ENCODE measurements around the gene SLX4IP.

SLX4IP gene

GRCh38 chr20:10513931-10514575, 78.9 kb downstream of the SLX4IP start:
- Histone ChIP-seq H3K4me1 (ENCODE audit: control insufficient read depth, insufficient read depth, low read length) (peaks cover 7% of the 10 kb centered on the region), H3K27ac (ENCODE audit: insufficient read depth, low read depth, low read length, poor library complexity, severe bottlenecking) (no peak overlapping the region), H3K4me3 (ENCODE audit: insufficient read depth, low read depth, low read length) (no peak overlapping the region), H3K9me3 (ENCODE audit: control insufficient read depth, low read length) (no peaks in the 10 kb centered on the region), H3K27me3 (ENCODE audit: control insufficient read depth, insufficient read depth, low read length, poor library complexity, severe bottlenecking) (no peaks in the 10 kb centered on the region), H3K36me3 (ENCODE audit: control insufficient read depth, insufficient read depth, low read length) (no peaks in the 10 kb centered on the region)
- 94 to 95% methylated on average over 3 to 4 of the region's 4 CpGs for WGBS, 2 experiments

GRCh38 chr20:10516529-10516928, 81.4 kb downstream of the SLX4IP start:
- H3K9me3 ChIP-seq (ENCODE audit: control insufficient read depth, low read length): no peaks in the 10 kb centered on the region
- peaks cover 10% of the 10 kb centered on the region for H3K4me1 ChIP-seq (ENCODE audit: control insufficient read depth, insufficient read depth, low read length)
- WGBS, 2 experiments: 0 to 50% methylated on average over 1 to 2 of the region's 2 CpGs
- H3K27ac ChIP-seq (ENCODE audit: insufficient read depth, low read depth, low read length, poor library complexity, severe bottlenecking): no peak overlapping the region
- H3K27me3 ChIP-seq (ENCODE audit: control insufficient read depth, insufficient read depth, low read length, poor library complexity, severe bottlenecking): no peaks in the 10 kb centered on the region
- H3K36me3 ChIP-seq (ENCODE audit: control insufficient read depth, insufficient read depth, low read length): no peaks in the 10 kb centered on the region
- H3K4me3 ChIP-seq (ENCODE audit: insufficient read depth, low read depth, low read length): no peak overlapping the region

- no peaks in the 10 kb centered on the region for H3K36me3 ChIP-seq (ENCODE audit: control insufficient read depth, insufficient read depth, low read length)
- no peak overlapping the region for H3K27ac ChIP-seq (ENCODE audit: insufficient read depth, low read depth, low read length, poor library complexity, severe bottlenecking)
- H3K4me3 ChIP-seq (ENCODE audit: insufficient read depth, low read depth, low read length): no peak overlapping the region
- peaks cover 20% of the 10 kb centered on the region for H3K4me1 ChIP-seq (ENCODE audit: control insufficient read depth, insufficient read depth, low read length)
- H3K27me3 ChIP-seq (ENCODE audit: control insufficient read depth, insufficient read depth, low read length, poor library complexity, severe bottlenecking): no peaks in the 10 kb centered on the region
- H3K9me3 ChIP-seq (ENCODE audit: control insufficient read depth, low read length): no peaks in the 10 kb centered on the region
- 92 to 97% methylated on average over 4 of the region's 4 CpGs for WGBS, 2 experiments
Observed at GRCh38 chr20:10519361-10520046, 84.4 kb downstream of the SLX4IP start.

GRCh38 chr20:10520528-10520927, 85.4 kb downstream of the SLX4IP start:
- Histone ChIP-seq H3K27ac (ENCODE audit: insufficient read depth, low read depth, low read length, poor library complexity, severe bottlenecking) (no peak overlapping the region), H3K36me3 (ENCODE audit: control insufficient read depth, insufficient read depth, low read length) (no peaks in the 10 kb centered on the region), H3K27me3 (ENCODE audit: control insufficient read depth, insufficient read depth, low read length, poor library complexity, severe bottlenecking) (no peaks in the 10 kb centered on the region), H3K9me3 (ENCODE audit: control insufficient read depth, low read length) (no peaks in the 10 kb centered on the region), H3K4me1 (ENCODE audit: control insufficient read depth, insufficient read depth, low read length) (peaks cover 24% of the 10 kb centered on the region), H3K4me3 (ENCODE audit: insufficient read depth, low read depth, low read length) (no peak overlapping the region)

DNA sequence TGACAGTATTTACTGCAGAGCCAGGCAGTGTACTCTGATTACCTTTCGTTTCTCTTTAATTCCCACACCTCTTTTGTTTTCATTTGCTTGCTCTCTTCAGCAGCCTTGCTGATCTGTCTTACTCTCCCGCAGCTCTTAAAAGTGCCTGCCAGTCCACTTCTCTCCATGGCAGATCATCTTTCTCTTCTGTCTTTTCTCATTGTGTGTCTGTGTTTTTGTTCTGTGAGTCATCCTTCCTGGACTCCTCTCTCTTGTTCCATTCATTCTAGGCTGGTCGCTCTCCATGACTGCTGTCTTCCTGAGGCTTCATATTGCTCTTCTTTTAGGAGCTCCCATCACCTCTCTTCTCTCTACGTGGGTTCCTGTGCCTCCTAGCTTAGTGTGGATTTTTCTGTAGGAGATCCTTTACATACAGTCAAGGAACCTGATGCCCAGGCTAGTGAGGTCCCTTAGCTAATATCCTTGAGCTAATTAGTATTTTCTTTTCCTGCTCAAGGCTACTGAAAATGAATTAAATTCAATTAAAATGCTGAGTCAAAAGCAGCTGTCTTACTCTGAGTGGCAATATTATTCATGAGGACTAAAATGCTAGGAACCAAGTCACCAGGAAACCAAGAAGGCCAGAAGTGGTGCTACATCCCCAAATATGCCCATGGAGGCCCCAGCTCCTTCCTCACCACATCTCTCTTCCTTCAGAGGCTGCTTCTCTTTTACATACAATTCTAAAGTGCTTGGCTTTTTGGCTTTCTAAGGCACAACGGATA, 86.1 kb downstream of the SLX4IP start:
- Histone ChIP-seq H3K4me3 (ENCODE audit: insufficient read depth, low read depth, low read length) (no peak overlapping the region), H3K36me3 (ENCODE audit: control insufficient read depth, insufficient read depth, low read length) (no peaks in the 10 kb centered on the region), H3K4me1 (ENCODE audit: control insufficient read depth, insufficient read depth, low read length) (peaks cover 24% of the 10 kb centered on the region), H3K27me3 (ENCODE audit: control insufficient read depth, insufficient read depth, low read length, poor library complexity, severe bottlenecking) (no peaks in the 10 kb centered on the region), H3K9me3 (ENCODE audit: control insufficient read depth, low read length) (no peaks in the 10 kb centered on the region), H3K27ac (ENCODE audit: insufficient read depth, low read depth, low read length, poor library complexity, severe bottlenecking) (peak overlapping the region; percentile 39)
- 49 to 53% methylated on average over 4 to 5 of the region's 5 CpGs for WGBS, 2 experiments

- H3K36me3 ChIP-seq (ENCODE audit: control insufficient read depth, insufficient read depth, low read length): no peaks in the 10 kb centered on the region
- no peaks in the 10 kb centered on the region for H3K27me3 ChIP-seq (ENCODE audit: control insufficient read depth, insufficient read depth, low read length, poor library complexity, severe bottlenecking)
- 86 to 94% methylated on average over 1 of the region's 1 CpG for WGBS, 2 experiments
- no peak overlapping the region for H3K4me3 ChIP-seq (ENCODE audit: insufficient read depth, low read depth, low read length)
- peaks cover 24% of the 10 kb centered on the region for H3K4me1 ChIP-seq (ENCODE audit: control insufficient read depth, insufficient read depth, low read length)
- H3K27ac ChIP-seq (ENCODE audit: insufficient read depth, low read depth, low read length, poor library complexity, severe bottlenecking): no peak overlapping the region
- H3K9me3 ChIP-seq (ENCODE audit: control insufficient read depth, low read length): no peaks in the 10 kb centered on the region
Observed at GRCh38 chr20:10521836-10522235, 86.7 kb downstream of the SLX4IP start.

DNA sequence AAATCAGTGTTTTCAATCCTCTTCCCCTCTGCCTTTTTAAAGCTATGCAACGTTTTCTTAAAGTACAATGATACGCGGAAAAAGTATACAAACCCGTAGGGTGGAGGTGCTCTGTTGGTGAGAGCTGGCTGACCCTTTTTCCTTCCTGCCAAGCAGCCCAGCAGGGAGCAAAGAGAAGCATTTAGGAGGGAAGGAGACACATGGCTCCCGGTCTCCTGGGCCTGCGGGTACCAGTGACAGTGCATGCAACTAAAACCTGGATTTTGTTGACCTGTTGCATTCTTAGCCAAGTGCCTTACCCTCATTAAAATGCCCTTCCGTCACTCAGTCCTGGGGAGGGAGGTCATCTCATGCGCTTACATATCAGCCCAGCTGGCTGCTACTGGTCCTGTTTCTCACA, 87.2 kb downstream of the SLX4IP start:
- H3K27me3 ChIP-seq (ENCODE audit: control insufficient read depth, insufficient read depth, low read length, poor library complexity, severe bottlenecking): no peaks in the 10 kb centered on the region
- 78 to 86% methylated on average over 8 of the region's 8 CpGs for WGBS, 2 experiments

DNA sequence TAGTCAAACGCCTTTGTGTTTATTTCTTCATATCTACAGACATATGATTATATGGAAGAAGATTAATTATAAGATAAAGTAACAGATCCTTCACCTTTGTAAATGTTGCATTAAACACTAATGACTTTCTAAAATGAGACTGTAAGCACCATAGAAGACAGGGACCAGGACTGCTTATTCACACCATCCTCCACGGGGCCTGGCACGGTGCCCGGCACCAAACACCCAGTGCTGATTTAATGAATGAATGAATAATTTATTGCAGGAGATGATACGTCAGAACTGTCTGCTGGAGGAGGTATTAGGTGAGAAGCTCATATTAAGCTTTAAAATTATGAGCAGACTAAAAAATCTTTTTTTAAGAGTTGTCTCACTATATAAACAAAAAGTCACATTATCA, 88.3 kb downstream of the SLX4IP start:
- WGBS, 2 experiments: 96 to 100% methylated on average over 4 of the region's 5 CpGs
- no peaks in the 10 kb centered on the region for H3K36me3 ChIP-seq (ENCODE audit: control insufficient read depth, insufficient read depth, low read length)
- no peak overlapping the region for H3K27ac ChIP-seq (ENCODE audit: insufficient read depth, low read depth, low read length, poor library complexity, severe bottlenecking)
- no peak overlapping the region for H3K4me3 ChIP-seq (ENCODE audit: insufficient read depth, low read depth, low read length)
- H3K9me3 ChIP-seq (ENCODE audit: control insufficient read depth, low read length): no peaks in the 10 kb centered on the region
- H3K4me1 ChIP-seq (ENCODE audit: control insufficient read depth, insufficient read depth, low read length): peaks cover 24% of the 10 kb centered on the region
- no peaks in the 10 kb centered on the region for H3K27me3 ChIP-seq (ENCODE audit: control insufficient read depth, insufficient read depth, low read length, poor library complexity, severe bottlenecking)

More for the DNA sequence above, 87.2 kb downstream of the SLX4IP start:
- Histone ChIP-seq H3K36me3 (ENCODE audit: control insufficient read depth, insufficient read depth, low read length) (no peaks in the 10 kb centered on the region), H3K4me3 (ENCODE audit: insufficient read depth, low read depth, low read length) (no peak overlapping the region), H3K9me3 (ENCODE audit: control insufficient read depth, low read length) (no peaks in the 10 kb centered on the region), H3K27ac (ENCODE audit: insufficient read depth, low read depth, low read length, poor library complexity, severe bottlenecking) (no peak overlapping the region), H3K4me1 (ENCODE audit: control insufficient read depth, insufficient read depth, low read length) (peaks cover 24% of the 10 kb centered on the region)

DNA sequence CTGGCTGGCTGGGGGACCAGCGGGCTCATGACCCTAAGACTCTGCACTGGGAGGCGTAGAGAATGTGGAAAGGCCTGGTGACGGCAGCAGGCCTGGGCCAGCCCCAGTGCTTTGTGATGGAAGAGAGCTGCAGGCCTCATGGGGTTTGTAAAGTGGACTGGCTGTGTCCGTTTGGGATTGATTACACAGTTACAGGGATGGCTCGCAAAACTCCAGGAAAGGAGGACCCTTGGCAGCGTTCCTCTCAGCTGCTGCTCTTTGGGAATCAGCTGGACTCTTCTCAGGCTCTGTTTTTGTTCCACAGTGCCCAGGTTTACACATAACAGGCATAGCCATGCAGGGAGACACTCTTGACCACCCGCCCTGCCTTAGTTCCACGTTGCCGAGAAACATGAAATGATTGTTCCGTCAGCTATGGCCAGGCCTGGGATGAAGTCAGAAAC, 89.0 kb downstream of the SLX4IP start:
- H3K4me1 ChIP-seq (ENCODE audit: control insufficient read depth, insufficient read depth, low read length): peaks cover 24% of the 10 kb centered on the region
- no peaks in the 10 kb centered on the region for H3K9me3 ChIP-seq (ENCODE audit: control insufficient read depth, low read length)
- no peak overlapping the region for H3K4me3 ChIP-seq (ENCODE audit: insufficient read depth, low read depth, low read length)
- WGBS, 2 experiments: 33 to 34% methylated on average over 10 of the region's 10 CpGs
- no peaks in the 10 kb centered on the region for H3K27me3 ChIP-seq (ENCODE audit: control insufficient read depth, insufficient read depth, low read length, poor library complexity, severe bottlenecking)
- H3K36me3 ChIP-seq (ENCODE audit: control insufficient read depth, insufficient read depth, low read length): no peaks in the 10 kb centered on the region
- H3K27ac ChIP-seq (ENCODE audit: insufficient read depth, low read depth, low read length, poor library complexity, severe bottlenecking): peak overlapping the region; percentile 91

DNA sequence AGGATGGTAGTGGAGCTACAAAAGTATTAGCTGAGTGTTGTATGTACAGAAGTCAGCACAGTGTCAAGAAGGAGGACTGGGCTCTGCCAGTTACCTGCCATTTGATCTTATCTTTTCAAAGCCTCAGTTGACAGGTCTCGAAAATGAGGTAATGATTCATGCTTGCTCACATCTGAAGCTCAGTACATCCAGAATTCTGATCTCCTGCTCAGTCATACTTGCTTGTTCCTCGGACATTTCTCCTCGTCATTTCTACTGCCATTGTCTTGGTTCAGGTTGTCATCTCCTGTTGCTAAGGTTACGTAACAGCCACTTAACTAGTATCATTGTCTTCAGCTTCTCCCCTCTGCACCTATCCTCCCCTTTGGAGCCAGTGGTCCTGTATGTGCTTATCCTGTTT, 89.5 kb downstream of the SLX4IP start:
- H3K4me3 ChIP-seq (ENCODE audit: insufficient read depth, low read depth, low read length): no peak overlapping the region
- no peaks in the 10 kb centered on the region for H3K27me3 ChIP-seq (ENCODE audit: control insufficient read depth, insufficient read depth, low read length, poor library complexity, severe bottlenecking)
- H3K9me3 ChIP-seq (ENCODE audit: control insufficient read depth, low read length): no peaks in the 10 kb centered on the region
- H3K36me3 ChIP-seq (ENCODE audit: control insufficient read depth, insufficient read depth, low read length): no peaks in the 10 kb centered on the region
- peaks cover 24% of the 10 kb centered on the region for H3K4me1 ChIP-seq (ENCODE audit: control insufficient read depth, insufficient read depth, low read length)
- WGBS, 2 experiments: 86 to 88% methylated on average over 4 of the region's 4 CpGs
- H3K27ac ChIP-seq (ENCODE audit: insufficient read depth, low read depth, low read length, poor library complexity, severe bottlenecking): peak overlapping the region; percentile 91

All from ectodermal cell (in vitro differentiated cells).